ENCODE results near the gene INPP5A. TPM values are rescaled to one million over a fixed set of nuclear protein-coding genes. Genes with fewer than 3 reads are reported as not detected.

Gene INPP5A
- total RNA-seq, 4 donors from 2014 or later, result 34.8 to 80.8 (median 52.8) TPM

GRCh38 chr10:132626761-132627665 lies 89.4 kb downstream of the INPP5A start:
- no peak overlapping the region for H3K4me3 ChIP-seq
- peaks cover 20 to 54% (median 34%) of the 10 kb centered on the region in 4 donors for H3K4me1 ChIP-seq
- H3K36me3 ChIP-seq, result no peaks in the 10 kb centered on the region
- DNase-seq, result no peak
- 81% methylated on average over 36 of the region's 36 CpGs; no CpG with 5 or more reads in 1 of the 2 donors for WGBS, 2 donors (ENCODE audit: low coverage in 1 of 2)
- H3K27ac ChIP-seq, result peak overlapping the region; percentile 83 to 95 (median 89)
- intact Hi-C loops (cut with DNase I; ENCODE audit: low total_unique reads), result no loop called here
- TF ChIP-seq POLR2A (IDR thresholded peaks at IDR 0.05) (no peak), EP300 (IDR thresholded peaks at IDR 0.05; ENCODE audit: low read depth) (no peak), POLR2AphosphoS5 (IDR thresholded peaks at IDR 0.05) (no peak), CTCF (IDR thresholded peaks at IDR 0.05) (no peak)
- H3K27me3 ChIP-seq, result no peaks in the 10 kb centered on the region
- no peaks in the 10 kb centered on the region for H3K9me3 ChIP-seq
- in situ Hi-C loops (cut with MboI; ENCODE audit: low pct_ligation_motif_present in 1 of 4, low pct_unique_long_range_greater_than_20kb in 1 of 4, low sequenced_read_pairs in 3 of 4), result loop anchor here in 3 of 4 donors (25.0 kb wide), 3 partner anchors 90 to 390 kb away; partner anchors contain the start of genes INPP5A (in 1 of the 3) and PWWP2B (in 1 of the 3)

GRCh38 chr10:132627666-132628531 lies 90.3 kb downstream of the INPP5A start:
- WGBS, 2 donors (ENCODE audit: low coverage in 1 of 2), result 59 to 73% methylated on average over 9 to 29 of the region's 32 CpGs
- H3K27me3 ChIP-seq, result no peaks in the 10 kb centered on the region
- peak overlapping the region; percentile 83 to 95 (median 89) for H3K27ac ChIP-seq
- H3K9me3 ChIP-seq, result no peaks in the 10 kb centered on the region
- intact Hi-C loops (cut with DNase I; ENCODE audit: low total_unique reads) (no loop called here), in situ Hi-C loops (cut with MboI; ENCODE audit: low pct_ligation_motif_present in 1 of 4, low pct_unique_long_range_greater_than_20kb in 1 of 4, low sequenced_read_pairs in 3 of 4) (loop anchor here in 3 of 4 donors (25.0 kb wide), 3 partner anchors 91 to 391 kb away; partner anchors contain the start of genes INPP5A (in 1 of the 3) and PWWP2B (in 1 of the 3))
- peaks cover 25 to 63% (median 41%) of the 10 kb centered on the region in 4 donors for H3K4me1 ChIP-seq
- no peak for TF ChIP-seq POLR2A (IDR thresholded peaks at IDR 0.05)
- TF ChIP-seq POLR2AphosphoS5 (IDR thresholded peaks at IDR 0.05), result no peak
- no peak for TF ChIP-seq EP300 (IDR thresholded peaks at IDR 0.05; ENCODE audit: low read depth)
- no peak for TF ChIP-seq CTCF (IDR thresholded peaks at IDR 0.05)
- H3K36me3 ChIP-seq, result no peaks in the 10 kb centered on the region
- no peak for DNase-seq
- no peak overlapping the region for H3K4me3 ChIP-seq

GRCh38 chr10:132628966-132629900 lies 91.6 kb downstream of the INPP5A start:
- no peaks in the 10 kb centered on the region for H3K27me3 ChIP-seq
- no peak for DNase-seq
- intact Hi-C loops (cut with DNase I; ENCODE audit: low total_unique reads) (no loop called here), in situ Hi-C loops (cut with MboI; ENCODE audit: low pct_ligation_motif_present in 1 of 4, low pct_unique_long_range_greater_than_20kb in 1 of 4, low sequenced_read_pairs in 3 of 4) (loop anchor here in 3 of 4 donors (25.0 kb wide), 3 partner anchors 92 to 392 kb away; partner anchors contain the start of genes INPP5A (in 1 of the 3) and PWWP2B (in 1 of the 3))
- peak overlapping the region; percentile 83 to 95 (median 89) for H3K27ac ChIP-seq
- no peak for TF ChIP-seq EP300 (IDR thresholded peaks at IDR 0.05; ENCODE audit: low read depth)
- TF ChIP-seq POLR2AphosphoS5 (IDR thresholded peaks at IDR 0.05), result peak in 1 of 3 donors; percentile 60
- WGBS, 2 donors (ENCODE audit: low coverage in 1 of 2), result 83 to 88% methylated on average over 4 to 21 of the region's 21 CpGs
- H3K9me3 ChIP-seq, result no peaks in the 10 kb centered on the region
- H3K36me3 ChIP-seq, result no peaks in the 10 kb centered on the region
- H3K4me1 ChIP-seq, result peaks cover 37 to 77% (median 51%) of the 10 kb centered on the region in 4 donors
- H3K4me3 ChIP-seq, result no peak overlapping the region

GRCh38 chr10:132630156-132630555 lies 92.6 kb downstream of the INPP5A start:
- in situ Hi-C loops (cut with MboI; ENCODE audit: low pct_ligation_motif_present in 1 of 4, low pct_unique_long_range_greater_than_20kb in 1 of 4, low sequenced_read_pairs in 3 of 4), result loop anchor here (10.0 to 25.0 kb wide), 6 partner anchors 93 to 393 kb away; partner anchors contain the start of genes INPP5A (in 2 of the 4) and PWWP2B (in 1 of the 4)

More at GRCh38 chr10:132630156-132630555, 92.6 kb downstream of the INPP5A start:
- TF ChIP-seq POLR2A (IDR thresholded peaks at IDR 0.05) (no peak), POLR2AphosphoS5 (IDR thresholded peaks at IDR 0.05) (no peak), EP300 (IDR thresholded peaks at IDR 0.05; ENCODE audit: low read depth) (no peak), CTCF (IDR thresholded peaks at IDR 0.05) (no peak)
- Histone ChIP-seq H3K4me3 (no peak overlapping the region), H3K36me3 (no peaks in the 10 kb centered on the region), H3K4me1 (peaks cover 44 to 80% (median 57%) of the 10 kb centered on the region in 4 donors), H3K27ac (peak overlapping the region; percentile 83 to 95 (median 89)), H3K9me3 (no peaks in the 10 kb centered on the region), H3K27me3 (no peaks in the 10 kb centered on the region)
- intact Hi-C loops (cut with DNase I; ENCODE audit: low total_unique reads), result loop anchor here (5.0 kb wide), 1 partner anchor 93 kb away; the partner anchor contains the start of gene INPP5A
- DNase-seq, result no peak
- WGBS, 2 donors (ENCODE audit: low coverage in 1 of 2), result 85 to 100% methylated on average over 1 to 5 of the region's 5 CpGs

All from transverse colon (tissue), 4 donors.